ENCODE measurements around the gene ASCC2. TPM values are rescaled to one million over a fixed set of nuclear protein-coding genes. Genes with fewer than 3 reads are reported as not detected.

Gene ASCC2
- total RNA-seq, 1 experiment from 2014 or later = 43.6 TPM

- ATAC-seq = peak; percentile 98
- H3K27me3 Mint-ChIP-seq (ENCODE audit: low read depth) = no peaks in the 10 kb centered on the region
- H3K36me3 Mint-ChIP-seq = peaks cover 27% of the 10 kb centered on the region
- H3K4me3 Mint-ChIP-seq = peak within 1 kb of the TSS; percentile 100
- H3K9me3 Mint-ChIP-seq = no peaks in the 10 kb centered on the region
- H3K4me1 Mint-ChIP-seq = peaks cover 14% of the 10 kb centered on the region
- CTCF ChIA-PET = interaction anchor here (0.5 to 1.9 kb wide), 6 partner anchors 8 to 238 kb away, joined by 3 to 12 read pairs (median 3); no protein-coding TSS in a partner anchor
- POLR2A ChIA-PET = interaction anchor here (0.6 to 1.0 kb wide), 2 partner anchors 9 to 15 kb away, joined by 3 read pairs; no protein-coding TSS in a partner anchor
- peak within 1 kb of the TSS; percentile 100 for H3K27ac Mint-ChIP-seq
- DNase-seq (ENCODE audit: low spot score) = peak; percentile 96
- TF ChIP-seq FOXJ3 (CRISPR knock-in tag; IDR thresholded peaks at IDR 0.05; ENCODE audit: borderline replicate concordance) = no peak
- TF ChIP-seq NR3C1 (CRISPR knock-in tag; conservative IDR thresholded peaks at IDR 0.05; ENCODE audit: low read depth) = no peak
- peak; percentile 29; the same call in 1 of the 2 replicates for TF ChIP-seq GABPB1 (CRISPR knock-in tag; IDR thresholded peaks at IDR 0.05)
- TF ChIP-seq ZNF232 (CRISPR knock-in tag; IDR thresholded peaks at IDR 0.05) = 0 out of 2 replicates have a peak, but pooled peaks have one; percentile 47
- 0 out of 2 replicates have a peak, but pooled peaks have one; percentile 38 for TF ChIP-seq ARID4B (CRISPR knock-in tag; IDR thresholded peaks at IDR 0.05; ENCODE audit: borderline replicate concordance)
- TF ChIP-seq, protein P1, sequence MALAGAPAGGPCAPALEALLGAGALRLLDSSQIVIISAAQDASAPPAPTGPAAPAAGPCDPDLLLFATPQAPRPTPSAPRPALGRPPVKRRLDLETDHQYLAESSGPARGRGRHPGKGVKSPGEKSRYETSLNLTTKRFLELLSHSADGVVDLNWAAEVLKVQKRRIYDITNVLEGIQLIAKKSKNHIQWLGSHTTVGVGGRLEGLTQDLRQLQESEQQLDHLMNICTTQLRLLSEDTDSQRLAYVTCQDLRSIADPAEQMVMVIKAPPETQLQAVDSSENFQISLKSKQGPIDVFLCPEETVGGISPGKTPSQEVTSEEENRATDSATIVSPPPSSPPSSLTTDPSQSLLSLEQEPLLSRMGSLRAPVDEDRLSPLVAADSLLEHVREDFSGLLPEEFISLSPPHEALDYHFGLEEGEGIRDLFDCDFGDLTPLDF (CRISPR knock-in tag; IDR thresholded peaks at IDR 0.05) = no peak
- TF ChIP-seq NFATC4 (CRISPR knock-in tag; IDR thresholded peaks at IDR 0.05) = no peak
- TF ChIP-seq PRDM15 (CRISPR knock-in tag; IDR thresholded peaks at IDR 0.05) = no peak
- no peak for TF ChIP-seq JAZF1 (CRISPR knock-in tag; IDR thresholded peaks at IDR 0.05)
- TF ChIP-seq, protein P2, sequence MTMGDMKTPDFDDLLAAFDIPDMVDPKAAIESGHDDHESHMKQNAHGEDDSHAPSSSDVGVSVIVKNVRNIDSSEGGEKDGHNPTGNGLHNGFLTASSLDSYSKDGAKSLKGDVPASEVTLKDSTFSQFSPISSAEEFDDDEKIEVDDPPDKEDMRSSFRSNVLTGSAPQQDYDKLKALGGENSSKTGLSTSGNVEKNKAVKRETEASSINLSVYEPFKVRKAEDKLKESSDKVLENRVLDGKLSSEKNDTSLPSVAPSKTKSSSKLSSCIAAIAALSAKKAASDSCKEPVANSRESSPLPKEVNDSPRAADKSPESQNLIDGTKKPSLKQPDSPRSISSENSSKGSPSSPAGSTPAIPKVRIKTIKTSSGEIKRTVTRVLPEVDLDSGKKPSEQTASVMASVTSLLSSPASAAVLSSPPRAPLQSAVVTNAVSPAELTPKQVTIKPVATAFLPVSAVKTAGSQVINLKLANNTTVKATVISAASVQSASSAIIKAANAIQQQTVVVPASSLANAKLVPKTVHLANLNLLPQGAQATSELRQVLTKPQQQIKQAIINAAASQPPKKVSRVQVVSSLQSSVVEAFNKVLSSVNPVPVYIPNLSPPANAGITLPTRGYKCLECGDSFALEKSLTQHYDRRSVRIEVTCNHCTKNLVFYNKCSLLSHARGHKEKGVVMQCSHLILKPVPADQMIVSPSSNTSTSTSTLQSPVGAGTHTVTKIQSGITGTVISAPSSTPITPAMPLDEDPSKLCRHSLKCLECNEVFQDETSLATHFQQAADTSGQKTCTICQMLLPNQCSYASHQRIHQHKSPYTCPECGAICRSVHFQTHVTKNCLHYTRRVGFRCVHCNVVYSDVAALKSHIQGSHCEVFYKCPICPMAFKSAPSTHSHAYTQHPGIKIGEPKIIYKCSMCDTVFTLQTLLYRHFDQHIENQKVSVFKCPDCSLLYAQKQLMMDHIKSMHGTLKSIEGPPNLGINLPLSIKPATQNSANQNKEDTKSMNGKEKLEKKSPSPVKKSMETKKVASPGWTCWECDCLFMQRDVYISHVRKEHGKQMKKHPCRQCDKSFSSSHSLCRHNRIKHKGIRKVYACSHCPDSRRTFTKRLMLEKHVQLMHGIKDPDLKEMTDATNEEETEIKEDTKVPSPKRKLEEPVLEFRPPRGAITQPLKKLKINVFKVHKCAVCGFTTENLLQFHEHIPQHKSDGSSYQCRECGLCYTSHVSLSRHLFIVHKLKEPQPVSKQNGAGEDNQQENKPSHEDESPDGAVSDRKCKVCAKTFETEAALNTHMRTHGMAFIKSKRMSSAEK (CRISPR knock-in tag; IDR thresholded peaks at IDR 0.05; ENCODE audit: borderline replicate concordance) = no peak
- no peak for TF ChIP-seq ZNF425 (CRISPR knock-in tag; conservative IDR thresholded peaks at IDR 0.05)
- TF ChIP-seq EMX1 (CRISPR knock-in tag; IDR thresholded peaks at IDR 0.05) = no peak
- no peak for TF ChIP-seq ZNF317 (CRISPR knock-in tag; IDR thresholded peaks at IDR 0.05; ENCODE audit: borderline replicate concordance, low read depth)
- peak; percentile 14; the same call in 1 of the 2 replicates for TF ChIP-seq FOXK1 (CRISPR knock-in tag; IDR thresholded peaks at IDR 0.05)
- no peak for TF ChIP-seq ATF2 (CRISPR knock-in tag; IDR thresholded peaks at IDR 0.05; ENCODE audit: borderline replicate concordance, low read depth)
- TF ChIP-seq, protein P3, sequence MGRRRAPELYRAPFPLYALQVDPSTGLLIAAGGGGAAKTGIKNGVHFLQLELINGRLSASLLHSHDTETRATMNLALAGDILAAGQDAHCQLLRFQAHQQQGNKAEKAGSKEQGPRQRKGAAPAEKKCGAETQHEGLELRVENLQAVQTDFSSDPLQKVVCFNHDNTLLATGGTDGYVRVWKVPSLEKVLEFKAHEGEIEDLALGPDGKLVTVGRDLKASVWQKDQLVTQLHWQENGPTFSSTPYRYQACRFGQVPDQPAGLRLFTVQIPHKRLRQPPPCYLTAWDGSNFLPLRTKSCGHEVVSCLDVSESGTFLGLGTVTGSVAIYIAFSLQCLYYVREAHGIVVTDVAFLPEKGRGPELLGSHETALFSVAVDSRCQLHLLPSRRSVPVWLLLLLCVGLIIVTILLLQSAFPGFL (CRISPR knock-in tag; IDR thresholded peaks at IDR 0.05; ENCODE audit: borderline replicate concordance) = no peak
These were observed 71.4 kb downstream of the ASCC2 start, which contains the start of gene ZMAT5 for GRCh38 chr22:29766632-29767170. TSS of gene ZMAT5 (minus strand) at chr22:29767007. CDS start at chr22:29748544, 18,463 bp downstream.

Data from WTC11 (cell line).